ENCODE data around the gene BRD3. TPM values are rescaled to one million over a fixed set of nuclear protein-coding genes. Genes with fewer than 3 reads are reported as not detected.

The BRD3 gene
- total and polyA plus RNA-seq, 2 of the 8 experiments (the other 6 are each of a cell fraction or from before 2014, with no cell fraction given): 31.0 to 82.7 TPM

DNA sequence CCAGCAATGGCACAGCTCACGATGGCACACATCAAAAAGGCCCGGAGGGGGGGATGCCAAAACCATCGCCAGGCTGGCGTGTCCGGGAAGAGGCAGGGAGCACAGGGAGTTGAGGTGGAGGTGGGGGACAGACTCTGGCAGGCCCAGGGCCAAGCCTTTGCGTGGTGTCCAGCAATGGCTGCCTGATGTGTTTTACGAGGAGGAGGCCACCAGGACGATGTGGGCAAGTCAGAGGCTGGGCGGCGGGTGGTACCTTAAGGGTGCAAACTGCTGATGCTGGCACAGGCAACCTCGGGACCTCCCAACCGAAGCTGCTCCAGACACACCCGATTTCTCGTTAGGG is 80.4 kb downstream of the BRD3 start (continued):
- TF ChIP-seq, protein P1, sequence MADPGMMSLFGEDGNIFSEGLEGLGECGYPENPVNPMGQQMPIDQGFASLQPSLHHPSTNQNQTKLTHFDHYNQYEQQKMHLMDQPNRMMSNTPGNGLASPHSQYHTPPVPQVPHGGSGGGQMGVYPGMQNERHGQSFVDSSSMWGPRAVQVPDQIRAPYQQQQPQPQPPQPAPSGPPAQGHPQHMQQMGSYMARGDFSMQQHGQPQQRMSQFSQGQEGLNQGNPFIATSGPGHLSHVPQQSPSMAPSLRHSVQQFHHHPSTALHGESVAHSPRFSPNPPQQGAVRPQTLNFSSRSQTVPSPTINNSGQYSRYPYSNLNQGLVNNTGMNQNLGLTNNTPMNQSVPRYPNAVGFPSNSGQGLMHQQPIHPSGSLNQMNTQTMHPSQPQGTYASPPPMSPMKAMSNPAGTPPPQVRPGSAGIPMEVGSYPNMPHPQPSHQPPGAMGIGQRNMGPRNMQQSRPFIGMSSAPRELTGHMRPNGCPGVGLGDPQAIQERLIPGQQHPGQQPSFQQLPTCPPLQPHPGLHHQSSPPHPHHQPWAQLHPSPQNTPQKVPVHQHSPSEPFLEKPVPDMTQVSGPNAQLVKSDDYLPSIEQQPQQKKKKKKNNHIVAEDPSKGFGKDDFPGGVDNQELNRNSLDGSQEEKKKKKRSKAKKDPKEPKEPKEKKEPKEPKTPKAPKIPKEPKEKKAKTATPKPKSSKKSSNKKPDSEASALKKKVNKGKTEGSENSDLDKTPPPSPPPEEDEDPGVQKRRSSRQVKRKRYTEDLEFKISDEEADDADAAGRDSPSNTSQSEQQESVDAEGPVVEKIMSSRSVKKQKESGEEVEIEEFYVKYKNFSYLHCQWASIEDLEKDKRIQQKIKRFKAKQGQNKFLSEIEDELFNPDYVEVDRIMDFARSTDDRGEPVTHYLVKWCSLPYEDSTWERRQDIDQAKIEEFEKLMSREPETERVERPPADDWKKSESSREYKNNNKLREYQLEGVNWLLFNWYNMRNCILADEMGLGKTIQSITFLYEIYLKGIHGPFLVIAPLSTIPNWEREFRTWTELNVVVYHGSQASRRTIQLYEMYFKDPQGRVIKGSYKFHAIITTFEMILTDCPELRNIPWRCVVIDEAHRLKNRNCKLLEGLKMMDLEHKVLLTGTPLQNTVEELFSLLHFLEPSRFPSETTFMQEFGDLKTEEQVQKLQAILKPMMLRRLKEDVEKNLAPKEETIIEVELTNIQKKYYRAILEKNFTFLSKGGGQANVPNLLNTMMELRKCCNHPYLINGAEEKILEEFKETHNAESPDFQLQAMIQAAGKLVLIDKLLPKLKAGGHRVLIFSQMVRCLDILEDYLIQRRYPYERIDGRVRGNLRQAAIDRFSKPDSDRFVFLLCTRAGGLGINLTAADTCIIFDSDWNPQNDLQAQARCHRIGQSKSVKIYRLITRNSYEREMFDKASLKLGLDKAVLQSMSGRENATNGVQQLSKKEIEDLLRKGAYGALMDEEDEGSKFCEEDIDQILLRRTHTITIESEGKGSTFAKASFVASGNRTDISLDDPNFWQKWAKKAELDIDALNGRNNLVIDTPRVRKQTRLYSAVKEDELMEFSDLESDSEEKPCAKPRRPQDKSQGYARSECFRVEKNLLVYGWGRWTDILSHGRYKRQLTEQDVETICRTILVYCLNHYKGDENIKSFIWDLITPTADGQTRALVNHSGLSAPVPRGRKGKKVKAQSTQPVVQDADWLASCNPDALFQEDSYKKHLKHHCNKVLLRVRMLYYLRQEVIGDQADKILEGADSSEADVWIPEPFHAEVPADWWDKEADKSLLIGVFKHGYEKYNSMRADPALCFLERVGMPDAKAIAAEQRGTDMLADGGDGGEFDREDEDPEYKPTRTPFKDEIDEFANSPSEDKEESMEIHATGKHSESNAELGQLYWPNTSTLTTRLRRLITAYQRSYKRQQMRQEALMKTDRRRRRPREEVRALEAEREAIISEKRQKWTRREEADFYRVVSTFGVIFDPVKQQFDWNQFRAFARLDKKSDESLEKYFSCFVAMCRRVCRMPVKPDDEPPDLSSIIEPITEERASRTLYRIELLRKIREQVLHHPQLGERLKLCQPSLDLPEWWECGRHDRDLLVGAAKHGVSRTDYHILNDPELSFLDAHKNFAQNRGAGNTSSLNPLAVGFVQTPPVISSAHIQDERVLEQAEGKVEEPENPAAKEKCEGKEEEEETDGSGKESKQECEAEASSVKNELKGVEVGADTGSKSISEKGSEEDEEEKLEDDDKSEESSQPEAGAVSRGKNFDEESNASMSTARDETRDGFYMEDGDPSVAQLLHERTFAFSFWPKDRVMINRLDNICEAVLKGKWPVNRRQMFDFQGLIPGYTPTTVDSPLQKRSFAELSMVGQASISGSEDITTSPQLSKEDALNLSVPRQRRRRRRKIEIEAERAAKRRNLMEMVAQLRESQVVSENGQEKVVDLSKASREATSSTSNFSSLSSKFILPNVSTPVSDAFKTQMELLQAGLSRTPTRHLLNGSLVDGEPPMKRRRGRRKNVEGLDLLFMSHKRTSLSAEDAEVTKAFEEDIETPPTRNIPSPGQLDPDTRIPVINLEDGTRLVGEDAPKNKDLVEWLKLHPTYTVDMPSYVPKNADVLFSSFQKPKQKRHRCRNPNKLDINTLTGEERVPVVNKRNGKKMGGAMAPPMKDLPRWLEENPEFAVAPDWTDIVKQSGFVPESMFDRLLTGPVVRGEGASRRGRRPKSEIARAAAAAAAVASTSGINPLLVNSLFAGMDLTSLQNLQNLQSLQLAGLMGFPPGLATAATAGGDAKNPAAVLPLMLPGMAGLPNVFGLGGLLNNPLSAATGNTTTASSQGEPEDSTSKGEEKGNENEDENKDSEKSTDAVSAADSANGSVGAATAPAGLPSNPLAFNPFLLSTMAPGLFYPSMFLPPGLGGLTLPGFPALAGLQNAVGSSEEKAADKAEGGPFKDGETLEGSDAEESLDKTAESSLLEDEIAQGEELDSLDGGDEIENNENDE (IDR thresholded peaks at IDR 0.05; ENCODE audit: insufficient replicate concordance, low read length): no peak
- TF ChIP-seq SIN3A (conservative IDR thresholded peaks at IDR 0.05 in 1 of 2, IDR thresholded peaks at IDR 0.05 in 1 of 2; ENCODE audit: low read depth in 1 of 2, low read length in 2 of 2) (no peak), CTBP2 (IDR thresholded peaks at IDR 0.05; ENCODE audit: borderline replicate concordance, insufficient read depth, insufficient read length, low read length) (no peak), SIX5 (IDR thresholded peaks at IDR 0.05; ENCODE audit: low read depth, low read length) (no peak), HDAC6 (IDR thresholded peaks at IDR 0.05; ENCODE audit: low read depth, low read length) (no peak), SP2 (IDR thresholded peaks at IDR 0.05; ENCODE audit: low read length) (no peak)
- TF ChIP-seq, protein P2, sequence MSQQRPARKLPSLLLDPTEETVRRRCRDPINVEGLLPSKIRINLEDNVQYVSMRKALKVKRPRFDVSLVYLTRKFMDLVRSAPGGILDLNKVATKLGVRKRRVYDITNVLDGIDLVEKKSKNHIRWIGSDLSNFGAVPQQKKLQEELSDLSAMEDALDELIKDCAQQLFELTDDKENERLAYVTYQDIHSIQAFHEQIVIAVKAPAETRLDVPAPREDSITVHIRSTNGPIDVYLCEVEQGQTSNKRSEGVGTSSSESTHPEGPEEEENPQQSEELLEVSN (IDR thresholded peaks at IDR 0.05): no peak
- TF ChIP-seq, protein P3, sequence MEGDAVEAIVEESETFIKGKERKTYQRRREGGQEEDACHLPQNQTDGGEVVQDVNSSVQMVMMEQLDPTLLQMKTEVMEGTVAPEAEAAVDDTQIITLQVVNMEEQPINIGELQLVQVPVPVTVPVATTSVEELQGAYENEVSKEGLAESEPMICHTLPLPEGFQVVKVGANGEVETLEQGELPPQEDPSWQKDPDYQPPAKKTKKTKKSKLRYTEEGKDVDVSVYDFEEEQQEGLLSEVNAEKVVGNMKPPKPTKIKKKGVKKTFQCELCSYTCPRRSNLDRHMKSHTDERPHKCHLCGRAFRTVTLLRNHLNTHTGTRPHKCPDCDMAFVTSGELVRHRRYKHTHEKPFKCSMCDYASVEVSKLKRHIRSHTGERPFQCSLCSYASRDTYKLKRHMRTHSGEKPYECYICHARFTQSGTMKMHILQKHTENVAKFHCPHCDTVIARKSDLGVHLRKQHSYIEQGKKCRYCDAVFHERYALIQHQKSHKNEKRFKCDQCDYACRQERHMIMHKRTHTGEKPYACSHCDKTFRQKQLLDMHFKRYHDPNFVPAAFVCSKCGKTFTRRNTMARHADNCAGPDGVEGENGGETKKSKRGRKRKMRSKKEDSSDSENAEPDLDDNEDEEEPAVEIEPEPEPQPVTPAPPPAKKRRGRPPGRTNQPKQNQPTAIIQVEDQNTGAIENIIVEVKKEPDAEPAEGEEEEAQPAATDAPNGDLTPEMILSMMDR (IDR thresholded peaks at IDR 0.05; ENCODE audit: control extremely low read depth in 1 of 3, insufficient read depth in 1 of 3, low read depth in 1 of 3, low read length in 3 of 3): no peak
